SHP77 (cell line): Measurements from ENCODE around the gene BACH2.

Experiments
- DNase-seq, 2 experiments: peaks; one replicate each; lab custom pipeline; 2025; lab: John Stamatoyannopoulos, UW

The BACH2 gene

DNA sequence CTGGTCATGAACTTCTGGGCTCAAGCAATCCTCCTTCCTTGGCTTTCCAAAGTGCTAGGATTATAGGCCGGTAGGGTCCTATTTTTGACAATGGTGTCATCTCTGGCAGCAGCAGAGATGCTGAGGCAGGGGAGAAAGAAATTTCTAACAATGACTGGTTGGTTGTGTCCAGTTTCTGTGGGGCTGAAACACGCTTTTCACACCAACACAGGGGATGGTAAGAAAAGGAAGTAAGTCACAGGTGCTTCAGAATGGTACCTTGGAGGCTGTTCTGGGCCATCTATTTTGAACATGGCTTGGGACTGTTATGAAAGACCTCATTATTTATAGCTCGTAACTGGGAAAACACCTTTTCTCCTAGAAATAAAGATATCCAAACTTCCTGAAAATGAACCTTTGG, 329.7 kb downstream of the BACH2 start:
- DNase-seq: no peak

DNA sequence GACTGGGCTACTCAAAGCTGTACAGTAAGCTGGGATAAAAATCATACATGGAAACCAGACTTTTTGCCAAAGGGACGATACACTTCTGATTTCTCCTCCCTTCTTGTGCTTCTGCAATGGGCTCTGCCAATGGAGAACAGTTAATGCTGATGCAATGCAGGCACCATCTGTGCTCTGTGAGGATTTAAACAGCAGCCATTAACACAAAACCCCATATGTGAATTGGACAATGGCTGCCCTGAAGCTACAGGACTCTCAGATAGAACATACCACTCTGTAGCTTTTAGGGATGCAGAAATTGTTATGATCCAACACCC, 330.5 kb downstream of the BACH2 start:
- no peak for DNase-seq

- no peak for DNase-seq
Measured at GRCh38 chr6:89965441-89966227, 331.0 kb downstream of the BACH2 start.

GRCh38 chr6:89963391-89963790, 333.3 kb downstream of the BACH2 start:
- no peak for DNase-seq

GRCh38 chr6:89961481-89961880, 335.2 kb downstream of the BACH2 start:
- DNase-seq: no peak

DNA sequence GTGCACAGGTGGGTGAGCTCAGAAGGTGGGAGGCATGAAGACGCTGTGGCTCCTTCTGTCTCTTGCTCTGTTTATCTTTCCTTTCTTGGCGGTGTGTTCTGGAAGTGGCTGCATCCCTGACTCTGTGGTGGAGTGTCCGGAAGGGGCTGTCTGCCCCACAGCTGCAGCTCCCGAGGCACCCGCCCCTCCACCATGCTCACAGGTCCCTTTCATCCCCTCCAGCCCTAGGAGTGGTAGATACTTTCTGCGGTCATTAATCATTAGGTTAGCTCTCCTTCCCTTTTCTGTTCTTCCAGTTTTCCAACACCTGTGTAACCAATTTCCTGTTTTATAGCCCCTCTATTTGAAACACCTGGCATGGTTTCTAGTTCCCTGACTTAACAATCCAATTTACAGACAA, 336.8 kb downstream of the BACH2 start:
- no peak for DNase-seq

- DNase-seq: no peak
Measured at GRCh38 chr6:89956182-89956581, 340.5 kb downstream of the BACH2 start.

DNA sequence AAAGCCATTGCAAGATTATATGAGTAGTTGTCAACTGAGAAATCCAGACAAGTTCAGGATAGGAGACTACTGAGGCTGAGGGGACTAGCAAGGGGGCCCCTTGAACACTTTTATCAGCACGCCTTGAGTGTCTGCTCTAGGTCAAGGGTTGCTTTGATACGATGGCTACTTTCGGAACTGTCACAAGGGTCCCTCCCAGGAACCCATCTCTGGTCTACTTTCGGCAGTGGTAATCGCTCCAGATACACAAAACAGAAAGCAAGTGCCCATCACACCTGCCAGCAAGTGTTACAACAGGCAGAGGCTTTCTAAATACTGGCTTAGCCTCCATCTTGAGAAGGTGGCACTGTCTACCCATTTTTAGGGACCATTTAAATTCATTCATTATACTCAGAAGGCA, 341.3 kb downstream of the BACH2 start:
- no peak for DNase-seq

DNA sequence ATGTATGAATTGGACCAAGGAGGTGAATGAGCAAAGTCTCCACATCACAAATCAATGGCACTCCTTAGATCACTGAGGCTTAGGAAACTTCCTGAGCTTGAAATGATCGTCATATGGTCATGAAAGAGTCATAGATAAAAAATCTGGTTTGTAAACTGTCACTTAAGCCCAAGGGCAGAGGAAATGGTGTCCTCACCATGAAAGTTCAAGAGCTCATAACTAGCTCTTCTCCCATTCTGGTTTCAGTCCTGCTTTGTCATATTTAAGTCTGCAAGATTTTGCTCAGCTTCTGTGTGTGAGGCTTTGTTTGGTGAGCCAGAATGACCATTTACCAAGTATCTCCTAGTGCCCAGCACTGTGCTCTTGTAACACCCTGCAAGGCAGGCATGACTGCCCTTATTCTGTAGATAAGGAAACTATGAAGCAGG, 341.9 kb downstream of the BACH2 start:
- no peak for DNase-seq

- DNase-seq: no peak
Measured at GRCh38 chr6:89952686-89953085, 344.0 kb downstream of the BACH2 start.

GRCh38 chr6:89952105-89952671, 344.5 kb downstream of the BACH2 start:
- DNase-seq: no peak

DNA sequence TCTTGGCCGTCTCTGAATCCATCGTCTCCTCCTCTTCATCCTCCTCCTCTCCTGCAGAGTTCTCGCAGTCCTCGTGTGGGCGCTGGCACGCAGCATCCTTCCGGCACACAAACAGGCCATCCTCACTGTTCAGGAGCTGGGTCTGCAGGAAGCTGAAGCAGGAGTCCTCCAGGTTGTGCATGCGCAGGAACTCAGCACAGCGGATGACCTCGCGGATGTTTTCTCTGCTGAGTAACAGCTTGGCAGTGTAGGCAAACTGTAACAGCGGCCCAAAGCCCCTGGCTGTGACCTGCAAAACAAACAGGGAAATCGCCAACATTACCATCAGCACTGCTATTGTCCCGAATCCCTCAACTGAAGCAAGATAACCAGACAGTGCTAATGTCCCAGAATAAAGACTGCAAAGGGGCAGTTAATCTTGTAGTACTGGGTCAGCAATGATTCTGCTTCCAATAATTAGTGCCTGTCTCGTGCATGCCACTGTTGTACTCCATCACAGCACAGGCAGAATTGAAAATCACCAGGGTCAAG, 345.0 kb downstream of the BACH2 start:
- DNase-seq: no peak

DNA sequence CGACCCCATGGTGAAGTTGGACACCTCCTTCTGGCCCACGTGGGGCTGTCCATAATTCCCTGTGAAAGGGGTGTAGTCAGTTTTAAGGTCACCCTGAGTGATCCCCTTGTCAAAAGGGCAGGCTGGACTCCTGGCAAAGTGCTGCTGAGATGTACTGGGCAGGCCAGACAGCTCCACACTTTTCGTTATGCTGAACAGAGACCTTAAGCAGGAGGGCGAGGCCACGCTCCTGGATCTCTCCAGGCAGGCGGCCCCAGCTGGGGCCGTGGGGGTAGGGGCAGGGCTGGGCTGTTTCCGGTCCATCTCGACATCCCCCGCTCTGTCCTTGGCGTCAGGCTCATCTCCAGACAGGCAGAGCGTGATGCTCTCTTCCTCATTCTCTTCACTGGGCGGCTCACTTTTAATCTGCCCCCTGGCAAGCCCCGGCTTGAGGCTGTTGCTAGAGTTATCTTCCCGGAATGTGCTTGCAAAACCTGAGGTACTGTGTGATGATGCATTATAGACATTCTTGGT, 345.7 kb downstream of the BACH2 start:
- no peak for DNase-seq

- no peak for DNase-seq
Measured at GRCh38 chr6:89950446-89950845, 346.2 kb downstream of the BACH2 start.

GRCh38 chr6:89948876-89949275, 347.8 kb downstream of the BACH2 start:
- DNase-seq: no peak

- DNase-seq: peak in 1 of 2 experiments; percentile 2
Measured at GRCh38 chr6:89944826-89945407, 351.7 kb downstream of the BACH2 start.

DNA sequence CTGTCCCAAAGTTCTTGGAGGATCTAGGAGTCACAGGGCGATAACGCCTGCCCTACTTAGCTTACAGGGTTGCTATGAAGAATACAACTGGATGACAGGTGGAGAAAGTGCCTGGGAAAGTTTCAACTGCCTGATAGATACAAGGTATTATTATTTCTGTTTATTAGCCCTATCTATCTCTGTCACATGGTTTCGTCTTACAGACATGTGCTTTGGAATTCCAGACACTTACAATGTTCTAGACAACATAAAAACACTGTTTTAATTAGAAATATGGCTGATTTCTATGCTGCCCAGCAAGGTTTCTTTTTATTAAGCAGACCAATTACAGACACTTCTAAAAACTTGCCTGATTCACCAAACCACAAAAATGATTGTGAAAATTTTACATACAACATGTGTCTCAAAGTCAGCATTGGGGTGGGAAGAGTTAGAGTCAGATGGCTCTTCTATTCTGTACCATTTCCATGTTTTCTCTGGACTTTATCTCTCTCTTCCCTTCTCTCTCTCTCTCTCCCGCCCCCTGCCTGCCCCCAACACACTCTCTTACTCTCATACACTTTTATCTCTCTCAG, 352.4 kb downstream of the BACH2 start:
- no peak for DNase-seq

DNA sequence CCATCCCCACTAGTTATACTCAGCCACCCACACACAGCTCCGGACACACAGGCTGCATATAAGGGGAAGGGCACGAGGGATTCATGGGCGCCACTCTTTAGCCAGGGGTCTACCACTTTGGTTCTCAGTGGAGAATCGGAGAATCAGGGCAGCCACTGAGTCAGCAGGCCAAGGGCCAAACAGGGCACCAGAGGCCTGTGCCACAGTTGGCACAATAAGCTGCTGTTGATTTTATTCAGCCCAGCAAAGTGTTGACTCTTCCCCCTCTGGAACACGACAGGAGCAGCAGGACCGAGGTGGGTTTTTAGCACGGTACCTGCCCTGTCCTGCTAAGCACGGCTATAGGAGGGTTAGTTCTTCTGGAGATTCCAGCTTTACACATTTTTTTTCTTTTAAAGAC, 354.0 kb downstream of the BACH2 start:
- DNase-seq: no peak

GRCh38 chr6:89941763-89942497, 354.7 kb downstream of the BACH2 start:
- DNase-seq: no peak

GRCh38 chr6:89941031-89941762, 355.4 kb downstream of the BACH2 start:
- DNase-seq: peak; percentile 76 to 83
